ENCODE measurements around the gene BPIFA3. TPM values are rescaled to one million over a fixed set of nuclear protein-coding genes. Genes with fewer than 3 reads are reported as not detected.

The BPIFA3 gene
- total RNA-seq, 4 donors from 2014 or later, result not detected

GRCh38 chr20:33211817-33212424 is 5.2 kb upstream of the BPIFA3 start:
- no peak for TF ChIP-seq CTCF (IDR thresholded peaks at IDR 0.05; ENCODE audit: low read depth)

- TF ChIP-seq CTCF (IDR thresholded peaks at IDR 0.05; ENCODE audit: low read depth), result no peak
Measured at GRCh38 chr20:33224399-33224798, 7.2 kb downstream of the BPIFA3 start.

- TF ChIP-seq CTCF (IDR thresholded peaks at IDR 0.05; ENCODE audit: low read depth), result no peak
Measured at GRCh38 chr20:33229843-33230242, 12.7 kb downstream of the BPIFA3 start.

- no peak for TF ChIP-seq CTCF (IDR thresholded peaks at IDR 0.05; ENCODE audit: low read depth)
Measured at GRCh38 chr20:33231237-33231636, 14.1 kb downstream of the BPIFA3 start.

- no peak for TF ChIP-seq CTCF (IDR thresholded peaks at IDR 0.05; ENCODE audit: low read depth)
Measured at GRCh38 chr20:33232486-33233072, 15.4 kb downstream of the BPIFA3 start.

GRCh38 chr20:33233129-33233774 is 16.1 kb downstream of the BPIFA3 start:
- TF ChIP-seq CTCF (IDR thresholded peaks at IDR 0.05; ENCODE audit: low read depth), result no peak

- no peak for TF ChIP-seq CTCF (IDR thresholded peaks at IDR 0.05; ENCODE audit: low read depth)
Measured at GRCh38 chr20:33234050-33234449, 16.9 kb downstream of the BPIFA3 start.

All from subcutaneous adipose tissue (tissue), 4 donors.